HEK293T (cell line): ENCODE results near the gene CFAP300.

ENCODE experiments used
- FOXK2 ChIP-seq: fragments of 450-650 bp; IDR thresholded peaks from 2 replicates; pipeline ENCODE4 v1.6.1; 2016; ENCODE audit warnings: mild to moderate bottlenecking
- FOXM1 ChIP-seq: fragments of 450-650 bp; IDR thresholded peaks from 2 replicates; pipeline ENCODE4 v1.6.1; 2017; ENCODE audit warnings: mild to moderate bottlenecking, borderline replicate concordance
- NFRKB ChIP-seq: fragments of 450-650 bp; IDR thresholded peaks from 2 replicates; pipeline ENCODE4 v1.6.1; 2016; ENCODE audit warnings: mild to moderate bottlenecking, moderate library complexity

DNA sequence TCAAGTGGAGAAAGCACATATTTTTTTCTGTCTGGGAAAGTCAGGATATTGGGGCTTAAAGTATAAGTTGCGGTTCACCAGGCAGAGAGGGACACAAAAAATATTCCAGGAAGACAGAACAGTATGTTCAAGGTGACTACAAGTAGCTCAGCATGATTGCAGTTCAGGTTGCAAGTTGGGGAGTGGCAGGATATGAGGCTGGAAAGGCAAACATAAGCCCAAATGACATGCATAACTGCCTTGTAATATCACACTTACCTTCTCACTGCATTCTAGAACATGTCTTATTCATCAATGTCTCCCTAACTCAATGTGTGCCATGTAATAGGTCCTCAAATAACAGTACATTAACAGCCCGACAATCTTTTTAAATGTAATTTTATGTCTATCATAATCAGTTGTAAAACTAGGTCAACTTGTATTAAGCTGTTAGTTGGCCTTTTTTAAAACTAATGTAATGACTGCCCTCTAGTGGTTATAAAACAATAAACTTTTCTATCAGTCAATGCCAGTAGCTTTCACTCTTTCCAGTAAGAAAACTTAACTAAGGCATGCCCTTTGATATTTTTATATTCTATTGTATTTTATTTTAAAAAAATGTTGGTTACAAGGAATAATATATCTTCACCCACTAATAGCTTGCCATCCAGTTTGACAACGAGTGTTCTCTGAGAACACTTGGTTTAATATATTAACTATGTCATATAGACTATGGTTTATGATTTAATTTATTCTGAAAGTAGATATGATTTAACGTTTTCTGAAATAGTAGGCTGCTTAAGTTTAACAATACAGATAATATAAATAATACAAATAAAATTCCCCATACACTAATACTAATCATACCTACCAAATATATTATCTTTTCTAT lies 39.4 kb upstream of the CFAP300 start:
- no peak for TF ChIP-seq FOXK2
- TF ChIP-seq FOXM1 = no peak
- TF ChIP-seq NFRKB = no peak
